Measurements from ENCODE around the gene NHLH1.

Gene NHLH1

GRCh38 chr1:160357286-160358002, 9.4 kb upstream of the NHLH1 start:
- intact Hi-C loops (cut with DNase I) = no loop called here

DNA sequence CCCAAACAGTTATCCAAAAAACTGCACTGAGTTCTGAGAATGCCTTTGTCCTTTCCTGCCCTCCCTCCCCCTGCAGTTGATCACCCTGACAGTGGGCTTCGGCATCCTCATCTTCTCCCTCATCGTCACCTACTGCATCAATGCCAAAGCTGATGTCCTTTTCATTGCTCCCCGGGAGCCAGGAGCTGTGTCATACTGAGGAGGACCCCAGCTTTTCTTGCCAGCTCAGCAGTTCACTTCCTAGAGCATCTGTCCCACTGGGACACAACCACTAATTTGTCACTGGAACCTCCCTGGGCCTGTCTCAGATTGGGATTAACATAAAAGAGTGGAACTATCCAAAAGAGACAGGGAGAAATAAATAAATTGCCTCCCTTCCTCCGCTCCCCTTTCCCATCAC, 8.8 kb upstream of the NHLH1 start:
- intact Hi-C loops (cut with DNase I) = no loop called here

More at GRCh38 chr1:160357286-160358002, 9.4 kb upstream of the NHLH1 start:
- DNase-seq = no peak

DNA sequence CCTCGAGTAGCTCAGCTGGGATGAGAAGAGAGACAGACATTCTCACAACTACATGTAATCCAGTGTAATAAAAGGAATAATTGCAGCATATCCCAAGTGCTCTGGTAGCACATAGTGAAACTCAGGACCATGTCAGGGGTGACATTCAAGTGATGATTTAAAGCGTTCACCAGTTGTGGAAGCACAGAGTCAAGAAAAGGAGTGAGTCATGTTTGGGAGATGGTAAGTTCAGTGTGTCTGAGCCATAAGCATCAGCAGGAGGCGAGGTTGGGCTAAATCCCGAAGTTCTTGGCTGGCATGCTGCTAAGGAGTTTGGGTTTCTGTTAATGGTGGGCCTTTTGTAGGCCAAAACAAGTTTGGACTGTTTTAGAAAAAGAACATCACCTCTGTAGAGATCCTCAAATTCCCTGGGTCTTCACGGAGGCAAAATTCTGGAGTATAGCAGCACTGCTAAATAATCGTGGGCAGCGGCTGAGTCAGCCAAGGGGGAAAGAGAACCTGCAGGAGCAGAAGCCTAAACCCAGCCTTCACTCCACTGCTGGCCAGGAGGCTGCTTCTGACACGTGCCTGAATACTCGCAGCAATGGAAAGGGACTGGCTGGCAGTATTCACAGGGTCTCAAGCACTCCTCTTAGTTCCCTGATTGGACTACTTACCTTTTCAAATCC, 7.2 kb upstream of the NHLH1 start:
- intact Hi-C loops (cut with DNase I) = no loop called here
- DNase-seq = no peak

More for the DNA sequence above, 8.8 kb upstream of the NHLH1 start:
- DNase-seq = no peak

GRCh38 chr1:160360227-160360695, 6.6 kb upstream of the NHLH1 start:
- no peak for DNase-seq
- intact Hi-C loops (cut with DNase I) = no loop called here

DNA sequence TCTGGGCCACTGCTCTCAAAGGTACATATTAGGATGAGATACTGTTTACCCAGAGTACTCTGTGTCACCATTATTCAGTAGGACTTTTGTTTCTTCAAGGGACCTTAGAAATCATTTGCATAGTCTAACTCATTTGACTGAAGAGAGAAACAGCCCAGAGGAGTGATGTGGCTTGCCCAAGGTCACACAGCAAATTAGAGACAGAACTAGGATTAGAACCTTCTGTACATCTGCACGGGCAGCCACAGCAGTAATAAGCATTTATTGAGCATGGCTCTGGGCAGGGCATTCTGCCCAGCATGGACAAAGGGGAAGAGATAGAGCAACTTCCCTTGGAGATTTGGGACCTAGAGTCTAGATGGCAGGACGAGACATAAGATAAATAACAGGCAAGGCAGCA, 5.7 kb upstream of the NHLH1 start:
- intact Hi-C loops (cut with DNase I) = no loop called here
- no peak for DNase-seq

- intact Hi-C loops (cut with DNase I) = no loop called here
- DNase-seq = no peak
These were observed 5.1 kb upstream of the NHLH1 start for GRCh38 chr1:160361814-160362167.

GRCh38 chr1:160362168-160362957, 4.5 kb upstream of the NHLH1 start:
- DNase-seq = no peak
- intact Hi-C loops (cut with DNase I) = no loop called here

DNA sequence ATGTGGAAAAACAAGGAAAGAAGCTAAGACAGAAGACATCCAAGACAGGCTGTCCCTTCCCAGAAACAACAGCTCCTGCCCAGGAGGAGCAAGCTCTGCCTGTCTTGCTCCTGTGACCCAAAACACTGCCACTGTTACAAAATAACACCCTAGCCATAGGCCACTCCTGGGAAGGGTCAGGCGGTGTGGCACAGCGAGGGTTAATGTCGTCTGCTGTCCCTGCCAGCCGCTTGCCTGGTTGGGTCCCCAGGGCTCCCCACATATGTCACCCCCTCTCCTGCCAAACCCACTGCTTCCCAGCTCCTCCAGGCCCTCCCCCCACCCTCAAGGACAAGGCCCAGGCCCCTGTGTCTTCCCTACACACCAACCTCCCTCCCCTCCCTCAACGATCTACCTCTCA, 3.9 kb upstream of the NHLH1 start:
- no peak for DNase-seq
- intact Hi-C loops (cut with DNase I) = no loop called here

- intact Hi-C loops (cut with DNase I) = no loop called here
- no peak for DNase-seq
These were observed 2.7 kb upstream of the NHLH1 start for GRCh38 chr1:160363951-160364735.

DNA sequence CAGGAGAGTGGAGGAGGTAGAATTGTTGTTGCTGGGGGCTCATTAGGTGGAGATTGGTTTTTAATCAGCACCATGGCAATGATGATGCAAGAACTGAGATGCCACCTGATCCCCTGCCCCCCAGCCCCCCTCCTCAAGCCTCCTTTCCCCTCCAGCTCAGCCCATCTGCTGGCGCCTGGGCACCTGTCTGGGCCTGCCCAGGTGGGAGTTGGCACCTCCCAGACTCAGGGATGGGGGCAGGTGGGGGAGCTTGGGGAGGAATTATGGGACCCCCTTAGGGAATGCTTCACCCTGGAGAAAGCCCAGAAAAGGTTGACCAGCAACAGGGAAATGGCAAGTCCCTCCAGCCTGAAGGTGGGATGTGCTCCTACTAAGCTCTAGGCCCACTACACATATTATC, 1.5 kb upstream of the NHLH1 start:
- intact Hi-C loops (cut with DNase I) = no loop called here
- no peak for DNase-seq

GRCh38 chr1:160367516-160367900, 637 bp downstream of the NHLH1 start:
- no peak for DNase-seq
- intact Hi-C loops (cut with DNase I) = no loop called here

GRCh38 chr1:160367934-160368923, 1.4 kb downstream of the NHLH1 start:
- intact Hi-C loops (cut with DNase I) = no loop called here
- no peak for DNase-seq

- intact Hi-C loops (cut with DNase I) = no loop called here
These were observed 2.2 kb downstream of the NHLH1 start for GRCh38 chr1:160369087-160369486.

GRCh38 chr1:160370561-160371345, 3.9 kb downstream of the NHLH1 start:
- no peak for DNase-seq
- intact Hi-C loops (cut with DNase I) = loop anchor here (10.0 kb wide), 2 partner anchors 76 to 436 kb away; no protein-coding TSS in a partner anchor

More at GRCh38 chr1:160369087-160369486, 2.2 kb downstream of the NHLH1 start:
- DNase-seq = no peak

- intact Hi-C loops (cut with DNase I) = loop anchor here (10.0 kb wide), 2 partner anchors 76 to 436 kb away; no protein-coding TSS in a partner anchor
- no peak for DNase-seq
These were observed 4.4 kb downstream of the NHLH1 start for GRCh38 chr1:160371346-160371631.

DNA sequence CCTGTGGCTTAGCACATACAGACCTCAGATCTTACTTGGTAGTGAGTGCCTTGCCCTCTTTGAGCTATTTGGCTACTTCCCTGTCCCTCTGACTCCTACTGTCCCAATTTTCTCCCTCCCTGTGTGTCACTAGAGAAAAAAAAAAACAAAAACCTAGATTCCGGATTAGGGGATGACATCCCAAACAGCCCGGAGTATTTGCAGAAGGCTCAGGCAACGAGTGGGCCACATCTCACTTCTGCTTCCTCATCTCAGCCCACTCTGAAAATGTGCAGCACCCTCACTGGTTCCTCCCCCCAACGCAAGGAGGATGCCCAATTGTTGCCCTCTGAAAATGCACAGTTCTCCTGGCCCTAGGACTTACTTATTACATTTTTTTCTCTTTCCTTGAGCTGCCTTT, 4.9 kb downstream of the NHLH1 start:
- no peak for DNase-seq
- intact Hi-C loops (cut with DNase I) = loop anchor here (10.0 kb wide), 2 partner anchors 77 to 437 kb away; no protein-coding TSS in a partner anchor

- no peak for DNase-seq
- intact Hi-C loops (cut with DNase I) = loop anchor here (10.0 kb wide), 2 partner anchors 79 to 439 kb away; no protein-coding TSS in a partner anchor
These were observed 6.8 kb downstream of the NHLH1 start for GRCh38 chr1:160373696-160374095.

- no peak for DNase-seq
These were observed 7.6 kb downstream of the NHLH1 start for GRCh38 chr1:160374306-160375110.

More at GRCh38 chr1:160374306-160375110, 7.6 kb downstream of the NHLH1 start:
- intact Hi-C loops (cut with DNase I) = loop anchor here (1.0 to 10.0 kb wide), 4 partner anchors 80 to 440 kb away; no protein-coding TSS in a partner anchor
